Cardiac fibroblast (primary cell): Measurements from ENCODE around the gene COL5A3.

ENCODE experiments used
- DNase-seq, 2 donors: peaks; one replicate each; pipeline versions ENCODE4 v3.0.0 to v3.0.0-alpha.2; 2010; ENCODE audit warnings: low read depth in 2 of 2
- H3K4me3 ChIP-seq, 2 donors: replicated peaks in 1 of 2; 1 replicate in 1 of 2; 2 replicates in 1 of 2; pipeline ENCODE4 v1.5.1; 2011; ENCODE audit warnings: low read depth in 2 of 2, low read length in 2 of 2, mild to moderate bottlenecking in 2 of 2, moderate library complexity in 1 of 2
- CTCF ChIP-seq: IDR thresholded peaks from one replicate; pipeline ENCODE4 v1.5.1; 2011; ENCODE audit warnings: low read depth, mild to moderate bottlenecking, low read length, inconsistent platforms

Gene COL5A3

GRCh38 chr19:9969688-9969975, 40.7 kb downstream of the COL5A3 start:
- TF ChIP-seq CTCF = no peak
- no peak overlapping the region for H3K4me3 ChIP-seq
- DNase-seq = no peak

GRCh38 chr19:9968820-9969687, 41.2 kb downstream of the COL5A3 start:
- DNase-seq = no peak
- no peak overlapping the region for H3K4me3 ChIP-seq
- TF ChIP-seq CTCF = no peak

GRCh38 chr19:9967326-9967725, 43.0 kb downstream of the COL5A3 start:
- peak in 1 of 2 donors; percentile 19 for DNase-seq
- no peak overlapping the region for H3K4me3 ChIP-seq
- no peak for TF ChIP-seq CTCF

- no peak for DNase-seq
- no peak for TF ChIP-seq CTCF
- H3K4me3 ChIP-seq = no peak overlapping the region
These were observed 43.9 kb downstream of the COL5A3 start for GRCh38 chr19:9966448-9966847.

GRCh38 chr19:9966024-9966423, 44.3 kb downstream of the COL5A3 start:
- TF ChIP-seq CTCF = no peak
- DNase-seq = no peak
- no peak overlapping the region for H3K4me3 ChIP-seq

- no peak for TF ChIP-seq CTCF
- no peak overlapping the region for H3K4me3 ChIP-seq
- DNase-seq = no peak
These were observed 47.5 kb downstream of the COL5A3 start for GRCh38 chr19:9962623-9963290.
